WERI-Rb-1 (cell line): ENCODE data around the gene DYRK2.

Experiments
- DNase-seq: peaks from one replicate; pipeline ENCODE4 v3.0.0-alpha.2; 2020
- H3K27ac ChIP-seq: fragments of 250-450 bp; sonication (Bioruptor Pico); 2 replicates; pipeline ENCODE4 v1.5.1; 2020; ENCODE audit warnings: mild to moderate bottlenecking, moderate library complexity
- H3K27me3 ChIP-seq: fragments of 250-450 bp; sonication (Bioruptor Pico); 2 replicates; pipeline ENCODE4 v1.5.1; 2021; ENCODE audit warnings: mild to moderate bottlenecking, low read depth, moderate library complexity; ENCODE audit not compliant: insufficient read depth, severe bottlenecking
- H3K36me3 ChIP-seq: fragments of 250-450 bp; sonication (Bioruptor Pico); 2 replicates; pipeline ENCODE4 v1.5.1; 2020; ENCODE audit warnings: mild to moderate bottlenecking, moderate library complexity
- H3K4me3 ChIP-seq: 2 replicates; pipeline ENCODE4 v1.5.1; 2011; ENCODE audit warnings: low read depth, mild to moderate bottlenecking, control low read depth, low read length
- H3K9me3 ChIP-seq: fragments of 250-450 bp; sonication (Bioruptor Pico); 2 replicates; pipeline ENCODE4 v1.5.1; 2021; ENCODE audit warnings: mild to moderate bottlenecking, moderate library complexity; ENCODE audit not compliant: severe bottlenecking
- CTCF ChIP-seq: IDR thresholded peaks from 2 replicates; pipeline ENCODE4 v1.5.1; 2011; ENCODE audit warnings: low read depth, mild to moderate bottlenecking, control low read depth, inconsistent platforms, low read length

The DYRK2 gene

GRCh38 chr12:67694306-67694900 lies 45.9 kb downstream of the DYRK2 start:
- no peak overlapping the region for H3K4me3 ChIP-seq
- no peak for DNase-seq
- no peak overlapping the region for H3K27ac ChIP-seq
- no peaks in the 10 kb centered on the region for H3K27me3 ChIP-seq
- H3K36me3 ChIP-seq = no peaks in the 10 kb centered on the region
- H3K9me3 ChIP-seq = no peaks in the 10 kb centered on the region
- no peak for TF ChIP-seq CTCF

GRCh38 chr12:67695974-67696373 lies 47.4 kb downstream of the DYRK2 start:
- Histone ChIP-seq H3K9me3 (no peaks in the 10 kb centered on the region), H3K27me3 (no peaks in the 10 kb centered on the region), H3K4me3 (no peak overlapping the region), H3K27ac (no peak overlapping the region), H3K36me3 (no peaks in the 10 kb centered on the region)
- no peak for DNase-seq
- TF ChIP-seq CTCF = no peak

- DNase-seq = no peak
- Histone ChIP-seq H3K36me3 (no peaks in the 10 kb centered on the region), H3K27ac (no peak overlapping the region), H3K27me3 (no peaks in the 10 kb centered on the region), H3K9me3 (no peaks in the 10 kb centered on the region), H3K4me3 (no peak overlapping the region)
- TF ChIP-seq CTCF = no peak
Observed at GRCh38 chr12:67697443-67697842, 48.9 kb downstream of the DYRK2 start.

- no peak for DNase-seq
- no peak overlapping the region for H3K27ac ChIP-seq
Observed at GRCh38 chr12:67697967-67698366, 49.4 kb downstream of the DYRK2 start.

GRCh38 chr12:67698672-67699581 lies 50.4 kb downstream of the DYRK2 start:
- Histone ChIP-seq H3K9me3 (no peaks in the 10 kb centered on the region), H3K4me3 (no peak overlapping the region), H3K27ac (no peak overlapping the region), H3K27me3 (no peaks in the 10 kb centered on the region), H3K36me3 (no peaks in the 10 kb centered on the region)
- DNase-seq = no peak
- TF ChIP-seq CTCF = no peak

More at GRCh38 chr12:67697967-67698366, 49.4 kb downstream of the DYRK2 start:
- Histone ChIP-seq H3K4me3 (no peak overlapping the region), H3K9me3 (no peaks in the 10 kb centered on the region), H3K36me3 (no peaks in the 10 kb centered on the region), H3K27me3 (no peaks in the 10 kb centered on the region)
- TF ChIP-seq CTCF = no peak
